Measurements from ENCODE around the gene EZR. TPM values are rescaled to one million over a fixed set of nuclear protein-coding genes. Genes with fewer than 3 reads are reported as not detected.

Gene EZR
- total and polyA plus RNA-seq, 2 of the 8 experiments (the other 6 are each of a cell fraction or from before 2014, with no cell fraction given): 122 to 286 TPM

DNA sequence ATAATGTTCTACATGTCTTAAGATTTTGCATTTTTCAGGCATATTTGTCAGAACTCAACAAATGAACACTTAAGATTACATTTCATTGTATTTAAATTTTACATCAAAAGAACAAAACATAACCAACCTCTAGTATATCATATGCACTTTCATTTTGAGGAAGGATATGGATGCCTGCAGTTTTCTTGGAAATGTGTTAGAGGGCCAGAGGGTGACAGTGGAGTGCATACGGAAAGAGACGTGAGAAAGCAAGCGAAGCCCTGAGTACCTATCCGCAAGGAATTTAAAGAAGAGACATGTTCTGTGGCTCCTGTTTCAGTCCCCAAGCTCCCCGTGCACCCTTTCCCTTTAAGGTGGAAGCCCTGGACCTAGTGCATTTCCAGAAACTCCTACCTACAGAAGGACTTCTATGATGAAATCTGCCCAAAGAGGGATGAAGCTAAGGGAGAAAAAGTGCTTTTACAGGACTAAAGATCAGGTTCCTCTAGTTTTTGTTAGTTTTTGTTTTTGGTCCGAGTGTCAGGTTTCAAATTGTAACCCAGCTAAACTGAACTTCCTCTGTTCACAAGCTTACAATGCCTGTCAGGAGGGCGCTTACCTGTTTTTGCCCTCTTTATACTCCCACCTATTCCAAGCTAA lies 38.8 kb downstream of the EZR start:
- no peak overlapping the region for H2BK120ac ChIP-seq (replicated peaks; ENCODE audit: low read depth, low read length)
- H3K4me2 ChIP-seq (ENCODE audit: insufficient read depth in 1 of 2, low read depth in 2 of 2, low read length in 2 of 2): no peak overlapping the region
- no peak overlapping the region for H4K91ac ChIP-seq (replicated peaks; ENCODE audit: insufficient read length, low read length)
- 87% methylated on average over 7 of the region's 7 CpGs; no CpG with 5 or more reads in 1 of the 2 experiments for WGBS, 2 experiments (ENCODE audit: extremely low coverage in 1 of 2, insufficient coverage in 1 of 2, insufficient read length in 1 of 2, insufficient replicate concordance in 2 of 2, low coverage in 1 of 2, low lambda C conversion rate in 2 of 2, missing lambda C conversion rate in 1 of 2)
- H2BK20ac ChIP-seq (ENCODE audit: low read length): no peak overlapping the region
- H3K79me1 ChIP-seq (ENCODE audit: low read depth, low read length): peaks cover 18% of the 10 kb centered on the region
- H3K4ac ChIP-seq (replicated peaks; ENCODE audit: insufficient read length, low read depth, low read length): no peak overlapping the region
- H3K27me3 ChIP-seq (replicated peaks in 1 of 4; ENCODE audit: control insufficient read depth in 3 of 4, extremely low read depth in 1 of 4, insufficient read depth in 3 of 4, low read length in 3 of 4): no peaks in the 10 kb centered on the region
- H2BK5ac ChIP-seq (ENCODE audit: low read depth, low read length): no peak overlapping the region
- H3K79me2 ChIP-seq (ENCODE audit: control insufficient read depth in 1 of 2, insufficient read depth in 2 of 2, low read length in 2 of 2): peaks cover 0 to 86% of the 10 kb centered on the region in 2 experiments; a peak in 3 of 4 replicates
- H2AK5ac ChIP-seq (ENCODE audit: low read depth, low read length): no peak overlapping the region
- H3K14ac ChIP-seq (ENCODE audit: insufficient read length): no peak overlapping the region
- FAIRE-seq (no peak), DNase-seq (ENCODE audit: low read depth in 1 of 2, low spot score in 2 of 2) (no peak)
- H3K56ac ChIP-seq (replicated peaks; ENCODE audit: insufficient read length, low read depth, low read length): no peak overlapping the region
- no peak overlapping the region for H3K18ac ChIP-seq (ENCODE audit: extremely low read depth, low read length)
- H2AFZ ChIP-seq (ENCODE audit: low read length): no peak overlapping the region
- H4K5ac ChIP-seq (ENCODE audit: insufficient read length, low read depth, low read length): no peak overlapping the region
- POLR2A ChIA-PET (ENCODE audit: partially characterized antibody): interaction anchor here (1.0 to 7.6 kb wide), 4 partner anchors 8 to 219 kb away, joined by 3 to 75 read pairs (median 12); partner anchors contain the start of gene RSPH3
- peaks cover 14 to 23% of the 10 kb centered on the region in 2 experiments for H4K20me1 ChIP-seq (replicated peaks in 1 of 2; ENCODE audit: control insufficient read depth in 1 of 2, insufficient read depth in 2 of 2, low read length in 2 of 2)
- no peak overlapping the region for H2BK15ac ChIP-seq (ENCODE audit: low read length)
- CTCF ChIA-PET (ENCODE audit: partially characterized antibody): interaction anchor here (0.5 to 3.6 kb wide), 14 partner anchors 8 to 258 kb away, joined by 3 to 19 read pairs (median 4); no protein-coding TSS in a partner anchor
- H3K4me3 ChIP-seq (ENCODE audit: extremely low read depth in 1 of 4, insufficient read depth in 2 of 4, low read depth in 3 of 4, low read length in 4 of 4): no peak overlapping the region
- H3K27ac ChIP-seq (ENCODE audit: low read depth, low read length): no peak overlapping the region
- H4K8ac ChIP-seq (ENCODE audit: extremely low read depth, insufficient read depth, low read length): no peak overlapping the region
- H3K23me2 ChIP-seq (ENCODE audit: low read depth, low read length): no peaks in the 10 kb centered on the region
- no peak overlapping the region for H3K23ac ChIP-seq (ENCODE audit: insufficient read length)
- H3K4me1 ChIP-seq (replicated peaks in 1 of 4; ENCODE audit: control insufficient read depth in 3 of 4, insufficient read depth in 4 of 4, low read length in 3 of 4): peaks cover 0 to 2% (median under 1%) of the 10 kb centered on the region in 4 experiments; a peak in 2 of 7 replicates
- no peaks in the 10 kb centered on the region for H3K9me3 ChIP-seq (ENCODE audit: insufficient read depth in 2 of 2, low read depth in 1 of 2, low read length in 1 of 2)
- peaks cover 46 to 95% (median 87%) of the 10 kb centered on the region in 4 experiments for H3K36me3 ChIP-seq (ENCODE audit: control insufficient read depth in 2 of 4, insufficient read depth in 4 of 4, low read length in 3 of 4)
- no peak overlapping the region for H2BK12ac ChIP-seq (ENCODE audit: low read depth, low read length)
- no peak overlapping the region for H3K9ac ChIP-seq (replicated peaks in 1 of 4; ENCODE audit: extremely low read depth in 1 of 4, low read depth in 3 of 4, low read length in 3 of 4)
- TF ChIP-seq ZNF274 (IDR thresholded peaks at IDR 0.05; ENCODE audit: borderline replicate concordance, extremely low read depth, low read length): no peak
- no peak for TF ChIP-seq SIX5 (IDR thresholded peaks at IDR 0.05; ENCODE audit: low read depth, low read length)
- TF ChIP-seq KDM1A (IDR thresholded peaks at IDR 0.05; ENCODE audit: borderline replicate concordance, low read length): no peak
- no peak for TF ChIP-seq BACH1 (IDR thresholded peaks at IDR 0.05; ENCODE audit: low read length)
- no peak for TF ChIP-seq SP4 (IDR thresholded peaks at IDR 0.05; ENCODE audit: low read length)
- TF ChIP-seq MAFK (IDR thresholded peaks at IDR 0.05; ENCODE audit: low read depth, low read length): no peak
- TF ChIP-seq SP1 (IDR thresholded peaks at IDR 0.05; ENCODE audit: low read depth, low read length): no peak
- no peak for TF ChIP-seq RBBP5 (IDR thresholded peaks at IDR 0.05; ENCODE audit: borderline replicate concordance, low read depth, low read length)
- no peak for TF ChIP-seq TAF7 (optimal IDR thresholded peaks at IDR 0.05; ENCODE audit: borderline replicate concordance, low read depth, low read length)
- no peak for TF ChIP-seq CTBP2 (IDR thresholded peaks at IDR 0.05; ENCODE audit: borderline replicate concordance, insufficient read depth, insufficient read length, low read length)
- TF ChIP-seq BRCA1 (IDR thresholded peaks at IDR 0.05; ENCODE audit: low read depth, low read length): no peak
- TF ChIP-seq KDM5A (IDR thresholded peaks at IDR 0.05; ENCODE audit: low read length): no peak
- TF ChIP-seq, protein P1, sequence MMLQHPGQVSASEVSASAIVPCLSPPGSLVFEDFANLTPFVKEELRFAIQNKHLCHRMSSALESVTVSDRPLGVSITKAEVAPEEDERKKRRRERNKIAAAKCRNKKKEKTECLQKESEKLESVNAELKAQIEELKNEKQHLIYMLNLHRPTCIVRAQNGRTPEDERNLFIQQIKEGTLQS (IDR thresholded peaks at IDR 0.05; ENCODE audit: insufficient read depth, low read depth, low read length): no peak
